ENCODE data around the gene PTPRD.

GRCh38 chr9:8655071-8655470, 1957.7 kb downstream of the PTPRD start:
- TF ChIP-seq, protein P1, sequence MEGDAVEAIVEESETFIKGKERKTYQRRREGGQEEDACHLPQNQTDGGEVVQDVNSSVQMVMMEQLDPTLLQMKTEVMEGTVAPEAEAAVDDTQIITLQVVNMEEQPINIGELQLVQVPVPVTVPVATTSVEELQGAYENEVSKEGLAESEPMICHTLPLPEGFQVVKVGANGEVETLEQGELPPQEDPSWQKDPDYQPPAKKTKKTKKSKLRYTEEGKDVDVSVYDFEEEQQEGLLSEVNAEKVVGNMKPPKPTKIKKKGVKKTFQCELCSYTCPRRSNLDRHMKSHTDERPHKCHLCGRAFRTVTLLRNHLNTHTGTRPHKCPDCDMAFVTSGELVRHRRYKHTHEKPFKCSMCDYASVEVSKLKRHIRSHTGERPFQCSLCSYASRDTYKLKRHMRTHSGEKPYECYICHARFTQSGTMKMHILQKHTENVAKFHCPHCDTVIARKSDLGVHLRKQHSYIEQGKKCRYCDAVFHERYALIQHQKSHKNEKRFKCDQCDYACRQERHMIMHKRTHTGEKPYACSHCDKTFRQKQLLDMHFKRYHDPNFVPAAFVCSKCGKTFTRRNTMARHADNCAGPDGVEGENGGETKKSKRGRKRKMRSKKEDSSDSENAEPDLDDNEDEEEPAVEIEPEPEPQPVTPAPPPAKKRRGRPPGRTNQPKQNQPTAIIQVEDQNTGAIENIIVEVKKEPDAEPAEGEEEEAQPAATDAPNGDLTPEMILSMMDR (conservative IDR thresholded peaks at IDR 0.05; ENCODE audit: low read depth, low read length), result no peak
- no peak for TF ChIP-seq EZH2 (IDR thresholded peaks at IDR 0.05; ENCODE audit: borderline replicate concordance, low read depth, low read length, poor library complexity, severe bottlenecking)
